ENCODE results near the gene KPNA3.

The KPNA3 gene

GRCh38 chr13:49670828-49671227 is 121.7 kb downstream of the KPNA3 start:
- no peak for DNase-seq

- DNase-seq: peak; percentile 27
These were observed 122.7 kb downstream of the KPNA3 start for GRCh38 chr13:49669735-49670309.

DNA sequence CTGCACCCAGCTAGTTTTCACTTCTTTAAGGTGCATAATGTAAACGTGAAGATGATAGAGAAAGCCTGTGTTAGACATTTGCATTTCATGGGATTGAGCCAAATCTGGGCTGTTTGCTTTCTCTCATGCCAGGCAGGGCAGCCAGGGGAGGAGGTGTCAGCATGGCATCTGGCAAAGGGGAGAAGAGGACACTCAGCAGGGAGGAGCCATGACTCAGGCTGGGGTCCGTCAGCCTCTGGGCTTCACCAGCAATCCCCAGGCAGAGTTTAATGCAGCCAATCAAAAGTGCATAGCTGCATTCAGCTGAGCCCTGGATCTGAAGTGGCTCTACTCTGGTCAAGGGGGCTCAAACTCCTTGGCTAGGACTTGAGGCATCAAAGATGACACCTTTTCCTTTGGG is 124.7 kb downstream of the KPNA3 start:
- DNase-seq: no peak

- DNase-seq: no peak
These were observed 127.9 kb downstream of the KPNA3 start for GRCh38 chr13:49664606-49665005.

- DNase-seq: no peak
These were observed 135.2 kb downstream of the KPNA3 start for GRCh38 chr13:49657241-49657641.

DNA sequence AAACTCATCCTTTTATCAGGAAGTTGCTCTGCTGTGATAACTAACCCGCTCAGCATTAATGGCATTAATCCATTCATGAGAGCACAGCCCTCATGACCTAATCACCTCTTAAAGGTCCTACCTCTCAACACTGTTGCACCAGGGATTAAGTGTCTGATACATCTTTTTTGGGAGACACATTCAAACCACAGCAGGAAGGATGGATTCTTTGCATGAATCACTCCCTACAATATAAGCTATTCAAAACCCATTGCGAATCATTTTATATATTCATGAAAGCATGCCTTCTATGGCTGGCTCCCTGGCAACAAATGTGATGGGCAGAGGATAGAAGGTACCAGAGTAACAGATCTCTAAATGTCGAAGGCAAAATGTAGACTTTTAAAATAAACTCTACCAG is 136.6 kb downstream of the KPNA3 start:
- DNase-seq: no peak

DNA sequence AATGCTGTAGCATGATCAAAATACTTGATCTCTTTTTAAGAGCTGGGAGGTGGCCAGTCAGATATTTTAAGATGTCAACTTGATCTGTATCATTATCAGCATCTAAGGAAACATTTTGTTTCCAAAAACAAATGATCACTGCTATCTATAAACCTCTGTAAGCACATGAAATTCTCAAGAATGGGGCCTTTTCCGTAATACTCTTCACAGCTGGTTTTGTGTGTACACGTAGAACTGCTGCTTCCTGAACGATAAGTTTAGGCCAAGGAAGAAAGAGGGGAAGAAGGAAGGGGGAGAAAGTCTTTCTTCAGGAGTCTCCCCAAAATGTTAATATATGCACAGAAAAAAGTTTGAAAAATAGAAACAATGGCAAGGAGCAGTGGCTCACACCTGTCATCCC is 138.5 kb downstream of the KPNA3 start:
- DNase-seq: no peak

DNA sequence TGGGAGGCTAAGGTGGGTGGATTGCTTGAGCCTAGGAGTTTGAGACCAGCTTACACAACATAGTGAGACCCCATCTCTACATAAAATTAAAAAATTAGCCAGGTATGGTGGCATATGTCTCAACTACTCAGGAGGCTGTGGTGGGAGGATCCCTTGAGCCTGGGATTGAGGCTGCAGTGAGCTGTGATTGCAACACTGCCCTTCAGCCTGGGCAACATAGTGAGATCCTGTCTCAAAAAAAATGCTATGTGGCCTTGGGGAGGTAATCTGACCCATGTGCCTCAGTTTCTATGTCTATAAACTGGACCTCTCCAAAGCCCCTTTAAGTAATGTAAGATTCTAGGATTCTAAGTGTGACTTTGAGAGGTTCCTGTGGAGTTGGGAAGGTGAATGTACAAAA is 139.0 kb downstream of the KPNA3 start:
- DNase-seq: no peak

- DNase-seq: peak; percentile 43
These were observed 139.9 kb downstream of the KPNA3 start for GRCh38 chr13:49652355-49653305.

- no peak for DNase-seq
These were observed 140.7 kb downstream of the KPNA3 start for GRCh38 chr13:49651570-49652354.

- no peak for DNase-seq
These were observed 142.5 kb downstream of the KPNA3 start for GRCh38 chr13:49649963-49650312.

Data from NCI-H510A treated with DMSO at 0.1 percent for 48 hours (cell line).